Left ventricle myocardium inferior (tissue), 1 donor: ENCODE measurements around the gene CCL25. TPM values are rescaled to one million over a fixed set of nuclear protein-coding genes. Genes with fewer than 3 reads are reported as not detected.

Experiments used
- DNase-seq: peaks from one replicate; pipeline ENCODE4 v3.0.0-alpha.2; 2020
- H3K27ac ChIP-seq: fragments of 200-600 bp; replicated peaks from 2 replicates; pipeline ENCODE4 v1.8.0; 2021
- H3K27me3 ChIP-seq: fragments of 200-600 bp; 2 replicates; pipeline ENCODE4 v1.8.0; 2021; ENCODE audit warnings: low read depth
- H3K36me3 ChIP-seq: fragments of 200-600 bp; 2 replicates; pipeline ENCODE4 v1.8.0; 2021
- H3K4me1 ChIP-seq: fragments of 200-600 bp; 2 replicates; pipeline ENCODE4 v1.8.0; 2021
- H3K4me3 ChIP-seq: fragments of 200-600 bp; 2 replicates; pipeline ENCODE4 v1.8.0; 2021; ENCODE audit warnings: mild to moderate bottlenecking, moderate library complexity
- H3K9me3 ChIP-seq: fragments of 200-600 bp; replicated peaks from 2 replicates; pipeline ENCODE4 v1.8.0; 2021
- intact Hi-C: fragments of 100-400 bp; cut with micrococcal nuclease; formaldehyde crosslinking; loops from one replicate; pipeline ENCODE4 v1.11.0; 2022
- total RNA-seq: library from RNA; stranded (reverse); fragmentation: NEBNext Ultra II Directional; extraction: Animal tissue kit (Norgen Biotek cat#: 25700); gene quantifications from one replicate; pipeline ENCODE4 v1.2.1, GENCODE V29; 2021
- TF ChIP-seq, protein P1 (sequence below): fragments of 200-600 bp; IDR thresholded peaks from 2 replicates; pipeline ENCODE4 v1.8.0; 2021; ENCODE audit warnings: antibody characterized with exemption, mild to moderate bottlenecking, borderline replicate concordance
- donor health status: DM: no; HTN: yes; CAD: no; lungs with severe emphysema.

CCL25 gene
- total RNA-seq, 1 donor from 2014 or later, result not detected

DNA sequence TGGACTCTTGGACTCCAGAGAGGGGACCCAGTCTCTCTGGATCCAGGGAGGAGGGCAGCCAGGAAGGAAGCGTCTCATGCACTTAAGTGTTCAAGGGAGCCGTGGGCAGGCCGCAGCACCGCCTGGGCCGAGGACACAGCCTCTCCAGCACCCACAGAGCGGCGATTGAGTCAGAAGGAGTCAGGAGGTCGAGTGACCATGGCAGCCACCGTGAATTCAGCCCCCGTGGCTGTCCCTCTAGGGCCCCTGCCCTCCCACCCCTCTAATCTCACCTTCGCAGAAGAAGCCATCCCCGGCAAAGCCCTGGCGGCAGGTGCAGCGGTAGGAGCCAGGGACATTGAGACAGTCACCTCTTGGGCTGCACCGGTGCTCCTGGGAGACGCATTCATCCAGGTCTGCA, 58.8 kb downstream of the CCL25 start:
- H3K4me3 ChIP-seq, result no peak overlapping the region
- peaks cover 45% of the 10 kb centered on the region for H3K27me3 ChIP-seq
- no peaks in the 10 kb centered on the region for H3K4me1 ChIP-seq
- H3K9me3 ChIP-seq, result no peaks in the 10 kb centered on the region
- intact Hi-C loops, result no loop called here
- DNase-seq, result no peak
- no peaks in the 10 kb centered on the region for H3K36me3 ChIP-seq
- TF ChIP-seq, protein P1, sequence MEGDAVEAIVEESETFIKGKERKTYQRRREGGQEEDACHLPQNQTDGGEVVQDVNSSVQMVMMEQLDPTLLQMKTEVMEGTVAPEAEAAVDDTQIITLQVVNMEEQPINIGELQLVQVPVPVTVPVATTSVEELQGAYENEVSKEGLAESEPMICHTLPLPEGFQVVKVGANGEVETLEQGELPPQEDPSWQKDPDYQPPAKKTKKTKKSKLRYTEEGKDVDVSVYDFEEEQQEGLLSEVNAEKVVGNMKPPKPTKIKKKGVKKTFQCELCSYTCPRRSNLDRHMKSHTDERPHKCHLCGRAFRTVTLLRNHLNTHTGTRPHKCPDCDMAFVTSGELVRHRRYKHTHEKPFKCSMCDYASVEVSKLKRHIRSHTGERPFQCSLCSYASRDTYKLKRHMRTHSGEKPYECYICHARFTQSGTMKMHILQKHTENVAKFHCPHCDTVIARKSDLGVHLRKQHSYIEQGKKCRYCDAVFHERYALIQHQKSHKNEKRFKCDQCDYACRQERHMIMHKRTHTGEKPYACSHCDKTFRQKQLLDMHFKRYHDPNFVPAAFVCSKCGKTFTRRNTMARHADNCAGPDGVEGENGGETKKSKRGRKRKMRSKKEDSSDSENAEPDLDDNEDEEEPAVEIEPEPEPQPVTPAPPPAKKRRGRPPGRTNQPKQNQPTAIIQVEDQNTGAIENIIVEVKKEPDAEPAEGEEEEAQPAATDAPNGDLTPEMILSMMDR, result no peak
- no peak overlapping the region for H3K27ac ChIP-seq

Other genes with a start within 250 kb of the CCL25 start
- 22.9 TPM for gene EVI5L, start 222.5 kb upstream of the CCL25 start, total RNA-seq
- not detected for gene PRR36, start 178.4 kb upstream of the CCL25 start, total RNA-seq
- gene LRRC8E, start 164.2 kb upstream of the CCL25 start, total RNA-seq, result 0.44 TPM
- gene MAP2K7, start 148.9 kb upstream of the CCL25 start, total RNA-seq, result 24.2 TPM
- 8.2 TPM for gene TGFBR3L, start 137.9 kb upstream of the CCL25 start, total RNA-seq
- 9.8 TPM for gene SNAPC2, start 132.4 kb upstream of the CCL25 start, total RNA-seq
- gene CTXN1, start 126.6 kb upstream of the CCL25 start, total RNA-seq, result 0.22 TPM
- 89.1 TPM for gene TIMM44, start 109.1 kb upstream of the CCL25 start, total RNA-seq
- 50.5 TPM for gene ELAVL1, start 47.1 kb upstream of the CCL25 start, total RNA-seq
- gene FBN3, start 96.8 kb downstream of the CCL25 start, total RNA-seq, result not detected
- gene CERS4, start 156.6 kb downstream of the CCL25 start, total RNA-seq, result 16.5 TPM